ENCODE data around the gene NFS1.

Gene NFS1

DNA sequence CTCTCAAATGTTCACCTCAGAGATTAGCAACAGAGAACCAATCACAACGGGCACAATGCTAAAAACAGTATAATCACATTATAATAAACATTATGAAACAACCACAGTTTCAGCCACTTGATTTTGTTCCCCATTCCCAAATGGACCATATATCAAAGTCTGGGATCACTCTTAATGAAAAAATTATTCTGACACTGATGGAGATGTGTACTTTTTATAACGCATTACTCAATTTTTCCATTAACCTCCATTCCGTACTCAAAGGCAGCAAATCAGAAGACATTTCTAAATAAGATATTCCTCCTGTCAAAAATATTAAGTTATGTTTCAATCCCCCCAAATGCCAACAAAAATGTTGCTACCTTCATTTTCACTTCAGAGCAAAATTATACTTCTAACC is 37.2 kb downstream of the NFS1 start:
- Histone ChIP-seq H2AFZ (ENCODE audit: low read depth, low read length, severe bottlenecking) (no peak overlapping the region), H3K27me3 (ENCODE audit: low read length) (no peaks in the 10 kb centered on the region), H3K9ac (ENCODE audit: low read length) (peak overlapping the region; percentile 89), H3K4me3 (ENCODE audit: insufficient read depth, low read length, poor library complexity, severe bottlenecking) (peak overlapping the region; percentile 71), H4K20me1 (ENCODE audit: low read depth, low read length) (peaks cover 56% of the 10 kb centered on the region), H3K27ac (ENCODE audit: low read depth, low read length) (no peak overlapping the region), H3K9me2 (replicated peaks; ENCODE audit: insufficient read depth, low read length) (no peaks in the 10 kb centered on the region), H3F3A (ENCODE audit: insufficient read depth) (peaks cover 7% of the 10 kb centered on the region), H3K36me3 (ENCODE audit: low read length) (0 out of 2 replicates have a peak, but pooled peaks cover 5% of the 10 kb centered on the region), H3K4me2 (ENCODE audit: low read depth, low read length, poor library complexity, severe bottlenecking) (peak overlapping the region; percentile 93), H3K9me3 (ENCODE audit: insufficient read depth, low read length) (no peaks in the 10 kb centered on the region), H3K79me2 (ENCODE audit: insufficient read depth, low read length) (peaks cover 78% of the 10 kb centered on the region)
- TF ChIP-seq, protein P1, sequence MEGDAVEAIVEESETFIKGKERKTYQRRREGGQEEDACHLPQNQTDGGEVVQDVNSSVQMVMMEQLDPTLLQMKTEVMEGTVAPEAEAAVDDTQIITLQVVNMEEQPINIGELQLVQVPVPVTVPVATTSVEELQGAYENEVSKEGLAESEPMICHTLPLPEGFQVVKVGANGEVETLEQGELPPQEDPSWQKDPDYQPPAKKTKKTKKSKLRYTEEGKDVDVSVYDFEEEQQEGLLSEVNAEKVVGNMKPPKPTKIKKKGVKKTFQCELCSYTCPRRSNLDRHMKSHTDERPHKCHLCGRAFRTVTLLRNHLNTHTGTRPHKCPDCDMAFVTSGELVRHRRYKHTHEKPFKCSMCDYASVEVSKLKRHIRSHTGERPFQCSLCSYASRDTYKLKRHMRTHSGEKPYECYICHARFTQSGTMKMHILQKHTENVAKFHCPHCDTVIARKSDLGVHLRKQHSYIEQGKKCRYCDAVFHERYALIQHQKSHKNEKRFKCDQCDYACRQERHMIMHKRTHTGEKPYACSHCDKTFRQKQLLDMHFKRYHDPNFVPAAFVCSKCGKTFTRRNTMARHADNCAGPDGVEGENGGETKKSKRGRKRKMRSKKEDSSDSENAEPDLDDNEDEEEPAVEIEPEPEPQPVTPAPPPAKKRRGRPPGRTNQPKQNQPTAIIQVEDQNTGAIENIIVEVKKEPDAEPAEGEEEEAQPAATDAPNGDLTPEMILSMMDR (IDR thresholded peaks at IDR 0.05; ENCODE audit: insufficient read depth, low read length, poor library complexity, severe bottlenecking) = no peak
- no peak for TF ChIP-seq EZH2phosphoT487 (conservative IDR thresholded peaks at IDR 0.05; ENCODE audit: low read length)

DNA sequence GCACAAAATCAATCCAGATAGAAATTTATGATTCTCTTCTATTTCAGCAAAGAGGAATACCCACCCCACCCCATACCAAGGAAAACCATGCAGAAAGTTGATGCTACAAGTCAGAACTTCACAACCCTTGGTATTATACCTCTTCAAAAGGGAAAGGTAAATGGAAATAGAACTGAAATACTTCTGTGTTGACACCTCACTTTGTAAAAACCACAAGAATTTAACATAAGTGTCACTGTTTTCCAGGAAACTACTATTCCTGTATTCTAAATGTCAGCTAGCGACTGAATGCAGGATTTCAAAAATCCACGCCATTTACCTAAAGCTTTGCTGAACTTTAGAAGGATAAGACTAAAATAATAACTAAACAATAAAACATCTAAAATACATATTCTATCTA is 38.1 kb downstream of the NFS1 start:
- H2AFZ ChIP-seq (ENCODE audit: low read depth, low read length, severe bottlenecking) = no peak overlapping the region
- H3K9me2 ChIP-seq (replicated peaks; ENCODE audit: insufficient read depth, low read length) = no peaks in the 10 kb centered on the region
- no peak for TF ChIP-seq EZH2phosphoT487 (conservative IDR thresholded peaks at IDR 0.05; ENCODE audit: low read length)
- H3K27ac ChIP-seq (ENCODE audit: low read depth, low read length) = no peak overlapping the region
- no peak overlapping the region for H3K9ac ChIP-seq (ENCODE audit: low read length)
- no peaks in the 10 kb centered on the region for H3K9me3 ChIP-seq (ENCODE audit: insufficient read depth, low read length)
- peaks cover 3% of the 10 kb centered on the region; the same call in 1 of the 2 replicates for H3F3A ChIP-seq (ENCODE audit: insufficient read depth)
- H3K4me3 ChIP-seq (ENCODE audit: insufficient read depth, low read length, poor library complexity, severe bottlenecking) = no peak overlapping the region
- H3K36me3 ChIP-seq (ENCODE audit: low read length) = 0 out of 2 replicates have a peak, but pooled peaks cover 5% of the 10 kb centered on the region
- peaks cover 86% of the 10 kb centered on the region for H3K79me2 ChIP-seq (ENCODE audit: insufficient read depth, low read length)
- H3K4me2 ChIP-seq (ENCODE audit: low read depth, low read length, poor library complexity, severe bottlenecking) = peak overlapping the region; percentile 93
- no peaks in the 10 kb centered on the region for H3K27me3 ChIP-seq (ENCODE audit: low read length)
- peaks cover 62% of the 10 kb centered on the region for H4K20me1 ChIP-seq (ENCODE audit: low read depth, low read length)

DNA sequence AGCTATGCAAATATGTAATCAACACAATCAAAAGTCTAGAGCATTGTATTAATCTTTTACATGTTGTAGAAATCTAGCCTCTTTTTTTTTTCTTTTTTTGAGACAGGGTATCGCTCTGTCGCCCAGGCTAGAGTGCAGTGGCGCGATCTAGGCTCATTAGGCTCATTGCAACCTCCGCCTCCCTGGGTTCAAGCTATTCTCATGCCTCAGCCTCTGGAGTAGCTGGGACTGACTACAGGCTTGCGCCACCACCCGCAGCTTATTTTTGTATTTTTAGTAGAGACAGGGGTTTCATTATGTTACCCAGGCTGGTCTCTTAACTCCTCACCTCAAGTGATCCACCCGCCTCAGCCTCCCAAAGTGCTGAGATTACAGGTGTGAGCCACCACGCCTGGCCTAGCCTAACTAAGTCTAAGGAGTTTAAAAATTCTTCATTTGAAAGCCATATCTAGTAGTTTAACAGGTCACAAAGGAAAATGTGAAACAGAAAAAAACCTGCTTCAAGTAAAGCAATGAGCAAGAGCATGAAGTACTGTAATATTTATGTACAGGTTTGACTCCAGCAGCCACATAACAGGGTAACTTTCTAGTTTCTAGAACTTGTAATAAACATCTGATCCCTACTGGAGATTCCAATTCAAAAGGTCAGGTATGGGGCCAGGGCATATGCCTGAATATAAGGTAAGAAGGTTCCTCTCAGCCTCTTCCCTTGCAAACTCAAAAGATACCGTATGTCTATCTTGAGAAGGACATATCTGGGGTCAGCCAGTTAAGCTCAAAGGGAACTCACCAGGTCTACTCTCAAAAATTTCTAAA is 38.8 kb downstream of the NFS1 start:
- Histone ChIP-seq H4K20me1 (ENCODE audit: low read depth, low read length) (peaks cover 70% of the 10 kb centered on the region), H3K27ac (ENCODE audit: low read depth, low read length) (no peak overlapping the region), H3K9me3 (ENCODE audit: insufficient read depth, low read length) (no peaks in the 10 kb centered on the region), H2AFZ (ENCODE audit: low read depth, low read length, severe bottlenecking) (no peak overlapping the region), H3K9me2 (replicated peaks; ENCODE audit: insufficient read depth, low read length) (no peaks in the 10 kb centered on the region), H3K79me2 (ENCODE audit: insufficient read depth, low read length) (peaks cover 94% of the 10 kb centered on the region), H3F3A (ENCODE audit: insufficient read depth) (peaks cover 3% of the 10 kb centered on the region; the same call in 1 of the 2 replicates), H3K9ac (ENCODE audit: low read length) (no peak overlapping the region), H3K4me2 (ENCODE audit: low read depth, low read length, poor library complexity, severe bottlenecking) (peak overlapping the region; percentile 93), H3K4me3 (ENCODE audit: insufficient read depth, low read length, poor library complexity, severe bottlenecking) (no peak overlapping the region), H3K27me3 (ENCODE audit: low read length) (no peaks in the 10 kb centered on the region), H3K36me3 (ENCODE audit: low read length) (peaks cover 11% of the 10 kb centered on the region; the same call in 1 of the 2 replicates)
- no peak for TF ChIP-seq EZH2phosphoT487 (conservative IDR thresholded peaks at IDR 0.05; ENCODE audit: low read length)
- TF ChIP-seq, protein P1 (IDR thresholded peaks at IDR 0.05; ENCODE audit: insufficient read depth, low read length, poor library complexity, severe bottlenecking) = no peak

DNA sequence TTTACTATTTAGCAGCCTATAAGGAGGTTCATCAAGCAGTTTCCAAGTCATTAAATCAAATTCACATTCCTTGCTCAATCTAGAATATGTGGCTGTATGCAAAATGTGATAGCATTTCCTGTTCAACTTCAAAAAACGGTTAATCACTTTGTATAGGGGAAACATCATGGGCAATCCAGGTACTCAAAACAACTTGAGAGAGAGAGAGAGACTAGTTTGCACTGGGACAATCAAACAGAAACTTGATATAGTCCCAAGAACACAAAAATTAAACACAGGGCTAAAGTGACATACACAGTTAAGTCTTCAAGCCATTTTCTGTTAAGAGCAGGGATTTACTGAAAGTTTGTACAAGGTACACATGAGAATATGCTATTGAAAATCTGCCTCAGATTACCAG is 41.9 kb downstream of the NFS1 start:
- H3K4me3 ChIP-seq (ENCODE audit: insufficient read depth, low read length, poor library complexity, severe bottlenecking) = no peak overlapping the region
- peaks cover 31% of the 10 kb centered on the region for H3K36me3 ChIP-seq (ENCODE audit: low read length)
- peaks cover 70% of the 10 kb centered on the region for H4K20me1 ChIP-seq (ENCODE audit: low read depth, low read length)

More for the DNA sequence above, 41.9 kb downstream of the NFS1 start:
- TF ChIP-seq, protein P1 (IDR thresholded peaks at IDR 0.05; ENCODE audit: insufficient read depth, low read length, poor library complexity, severe bottlenecking) = no peak
- TF ChIP-seq EZH2phosphoT487 (conservative IDR thresholded peaks at IDR 0.05; ENCODE audit: low read length) = no peak
- Histone ChIP-seq H3K79me2 (ENCODE audit: insufficient read depth, low read length) (peaks cover 100% of the 10 kb centered on the region), H2AFZ (ENCODE audit: low read depth, low read length, severe bottlenecking) (no peak overlapping the region), H3K9ac (ENCODE audit: low read length) (no peak overlapping the region), H3F3A (ENCODE audit: insufficient read depth) (peaks cover 3% of the 10 kb centered on the region; the same call in 1 of the 2 replicates), H3K9me2 (replicated peaks; ENCODE audit: insufficient read depth, low read length) (no peaks in the 10 kb centered on the region), H3K27ac (ENCODE audit: low read depth, low read length) (no peak overlapping the region), H3K9me3 (ENCODE audit: insufficient read depth, low read length) (no peaks in the 10 kb centered on the region), H3K4me2 (ENCODE audit: low read depth, low read length, poor library complexity, severe bottlenecking) (no peak overlapping the region), H3K27me3 (ENCODE audit: low read length) (no peaks in the 10 kb centered on the region)
